Stimulated activated memory B cell treated with anti-CD40 and anti-IgM and Interleukin-4, amounts not matched to agents 10 μg/mL and 1 μg/mL and 100 μg/mL, for 72 hours (primary cell): ENCODE results near the gene TMSB4X.
"Not testable (repeated sequence)": the region's sequence is repeated elsewhere in the genome, so short reads cannot be mapped to it uniquely, and the experiment has no call there.

Experiments used
- ATAC-seq: fragments of 150-1000 bp; cut with Tn5 transposase; 2 replicates; pipeline ENCODE4 v1.10.0; 2021
- H3K27ac Mint-ChIP-seq: one replicate; pipeline ENCODE4 v1.8.0; 2022; ENCODE audit warnings: mild to moderate bottlenecking, mixed read lengths
- H3K27me3 Mint-ChIP-seq: one replicate; pipeline ENCODE4 v1.8.0; 2022; ENCODE audit warnings: mixed read lengths
- H3K36me3 Mint-ChIP-seq: one replicate; pipeline ENCODE4 v1.8.0; 2022; ENCODE audit warnings: mixed read lengths
- H3K4me1 Mint-ChIP-seq: one replicate; pipeline ENCODE4 v1.8.0; 2022; ENCODE audit warnings: mixed read lengths
- H3K4me3 Mint-ChIP-seq: one replicate; pipeline ENCODE4 v1.8.0; 2022; ENCODE audit warnings: mild to moderate bottlenecking, moderate library complexity, mixed read lengths
- H3K9me3 Mint-ChIP-seq: one replicate; pipeline ENCODE4 v1.8.0; 2022; ENCODE audit warnings: mixed read lengths

TMSB4X gene

GRCh38 chrX:12974796-12975669 is at the start of gene TMSB4X:
TMSB4X (plus strand) TSS chrX:12975110.
- no peaks in the 10 kb centered on the region for H3K9me3 Mint-ChIP-seq
- H3K4me3 Mint-ChIP-seq: peak within 1 kb of the TSS; percentile 99
- ATAC-seq: peak; percentile 74
- no peaks in the 10 kb centered on the region for H3K27me3 Mint-ChIP-seq
- peaks cover 45% of the 10 kb centered on the region for H3K4me1 Mint-ChIP-seq
- peaks cover 28% of the 10 kb centered on the region for H3K36me3 Mint-ChIP-seq
- H3K27ac Mint-ChIP-seq: peak within 1 kb of the TSS; percentile 98

- Mint-ChIP-seq H3K27ac (no peak overlapping the region), H3K4me1 (no peaks in the 10 kb centered on the region), H3K4me3 (no peak overlapping the region), H3K9me3 (no peaks in the 10 kb centered on the region), H3K36me3 (no peaks in the 10 kb centered on the region), H3K27me3 (no peaks in the 10 kb centered on the region)
- ATAC-seq: no peak
Measured at GRCh38 chrX:12929701-12930100, 45.2 kb upstream of the TMSB4X start.

- Mint-ChIP-seq H3K27me3 (no peaks in the 10 kb centered on the region), H3K9me3 (no peaks in the 10 kb centered on the region), H3K36me3 (no peaks in the 10 kb centered on the region), H3K4me3 (no peak overlapping the region), H3K27ac (no peak overlapping the region), H3K4me1 (no peaks in the 10 kb centered on the region)
- ATAC-seq: no peak
Measured at GRCh38 chrX:12930150-12930549, 44.8 kb upstream of the TMSB4X start.

GRCh38 chrX:12932244-12932643 is 42.7 kb upstream of the TMSB4X start:
- H3K9me3 Mint-ChIP-seq: no peaks in the 10 kb centered on the region
- no peaks in the 10 kb centered on the region for H3K4me1 Mint-ChIP-seq
- H3K36me3 Mint-ChIP-seq: no peaks in the 10 kb centered on the region
- H3K4me3 Mint-ChIP-seq: no peak overlapping the region
- H3K27me3 Mint-ChIP-seq: no peaks in the 10 kb centered on the region
- ATAC-seq: no peak
- H3K27ac Mint-ChIP-seq: no peak overlapping the region

- no peaks in the 10 kb centered on the region for H3K27me3 Mint-ChIP-seq
- H3K36me3 Mint-ChIP-seq: no peaks in the 10 kb centered on the region
- H3K4me3 Mint-ChIP-seq: no peak overlapping the region
- no peak overlapping the region for H3K27ac Mint-ChIP-seq
- H3K9me3 Mint-ChIP-seq: no peaks in the 10 kb centered on the region
- H3K4me1 Mint-ChIP-seq: no peaks in the 10 kb centered on the region
- no peak for ATAC-seq
Measured at GRCh38 chrX:12934850-12935249, 40.1 kb upstream of the TMSB4X start.

- no peak overlapping the region for H3K4me3 Mint-ChIP-seq
Measured at GRCh38 chrX:12936947-12937346, 38.0 kb upstream of the TMSB4X start.

GRCh38 chrX:12940471-12940870 is 34.4 kb upstream of the TMSB4X start:
- not testable (repeated sequence) for H3K36me3 Mint-ChIP-seq, H3K27me3 Mint-ChIP-seq, H3K4me3 Mint-ChIP-seq, H3K4me1 Mint-ChIP-seq, H3K27ac Mint-ChIP-seq, ATAC-seq, H3K9me3 Mint-ChIP-seq

More at GRCh38 chrX:12936947-12937346, 38.0 kb upstream of the TMSB4X start:
- Mint-ChIP-seq H3K4me1 (no peaks in the 10 kb centered on the region), H3K36me3 (no peaks in the 10 kb centered on the region), H3K9me3 (no peaks in the 10 kb centered on the region), H3K27ac (no peak overlapping the region), H3K27me3 (no peaks in the 10 kb centered on the region)
- no peak for ATAC-seq

- not testable (repeated sequence) for ATAC-seq, H3K27ac Mint-ChIP-seq, H3K27me3 Mint-ChIP-seq, H3K36me3 Mint-ChIP-seq, H3K4me3 Mint-ChIP-seq, H3K9me3 Mint-ChIP-seq
- peaks cover 19% of the 10 kb centered on the region for H3K4me1 Mint-ChIP-seq
Measured at GRCh38 chrX:12943592-12943991, 31.3 kb upstream of the TMSB4X start.

- not testable (repeated sequence) for ATAC-seq, H3K4me3 Mint-ChIP-seq, H3K36me3 Mint-ChIP-seq, H3K27ac Mint-ChIP-seq, H3K27me3 Mint-ChIP-seq, H3K9me3 Mint-ChIP-seq
- peaks cover 27% of the 10 kb centered on the region for H3K4me1 Mint-ChIP-seq
Measured at GRCh38 chrX:12944452-12944851, 30.5 kb upstream of the TMSB4X start.

GRCh38 chrX:12945494-12945893 is 29.4 kb upstream of the TMSB4X start:
- H3K4me3 Mint-ChIP-seq: no peak overlapping the region
- H3K27ac Mint-ChIP-seq: no peak overlapping the region
- H3K27me3 Mint-ChIP-seq: no peaks in the 10 kb centered on the region
- peaks cover 38% of the 10 kb centered on the region for H3K4me1 Mint-ChIP-seq
- no peaks in the 10 kb centered on the region for H3K9me3 Mint-ChIP-seq
- no peak for ATAC-seq
- H3K36me3 Mint-ChIP-seq: no peaks in the 10 kb centered on the region

GRCh38 chrX:12946406-12946805 is 28.5 kb upstream of the TMSB4X start:
- no peak overlapping the region for H3K4me3 Mint-ChIP-seq
- H3K9me3 Mint-ChIP-seq: no peaks in the 10 kb centered on the region
- H3K27ac Mint-ChIP-seq: peak overlapping the region; percentile 97
- no peaks in the 10 kb centered on the region for H3K27me3 Mint-ChIP-seq
- H3K4me1 Mint-ChIP-seq: peaks cover 47% of the 10 kb centered on the region
- no peaks in the 10 kb centered on the region for H3K36me3 Mint-ChIP-seq
- ATAC-seq: no peak

GRCh38 chrX:12946838-12947544 is 27.9 kb upstream of the TMSB4X start:
- Mint-ChIP-seq H3K4me3 (peak overlapping the region; percentile 31), H3K27me3 (no peaks in the 10 kb centered on the region)
- peak; percentile 46 for ATAC-seq

GRCh38 chrX:12947545-12948235 is 27.2 kb upstream of the TMSB4X start:
- H3K9me3 Mint-ChIP-seq: no peaks in the 10 kb centered on the region
- H3K27ac Mint-ChIP-seq: peak overlapping the region; percentile 97
- no peaks in the 10 kb centered on the region for H3K36me3 Mint-ChIP-seq
- peaks cover 57% of the 10 kb centered on the region for H3K4me1 Mint-ChIP-seq
- H3K4me3 Mint-ChIP-seq: no peak overlapping the region
- H3K27me3 Mint-ChIP-seq: no peaks in the 10 kb centered on the region
- no peak for ATAC-seq

More at GRCh38 chrX:12946838-12947544, 27.9 kb upstream of the TMSB4X start:
- Mint-ChIP-seq H3K36me3 (no peaks in the 10 kb centered on the region), H3K9me3 (no peaks in the 10 kb centered on the region), H3K4me1 (peaks cover 52% of the 10 kb centered on the region), H3K27ac (peak overlapping the region; percentile 97)

- ATAC-seq: no peak
- no peak overlapping the region for H3K4me3 Mint-ChIP-seq
- H3K27me3 Mint-ChIP-seq: no peaks in the 10 kb centered on the region
- no peaks in the 10 kb centered on the region for H3K9me3 Mint-ChIP-seq
- H3K4me1 Mint-ChIP-seq: peaks cover 58% of the 10 kb centered on the region
- peak overlapping the region; percentile 97 for H3K27ac Mint-ChIP-seq
- H3K36me3 Mint-ChIP-seq: no peaks in the 10 kb centered on the region
Measured at GRCh38 chrX:12948495-12948894, 26.4 kb upstream of the TMSB4X start.

GRCh38 chrX:12949205-12949926 is 25.5 kb upstream of the TMSB4X start:
- Mint-ChIP-seq H3K27me3 (no peaks in the 10 kb centered on the region), H3K4me3 (peak overlapping the region; percentile 70), H3K36me3 (no peaks in the 10 kb centered on the region), H3K27ac (peak overlapping the region; percentile 97), H3K9me3 (no peaks in the 10 kb centered on the region), H3K4me1 (peaks cover 62% of the 10 kb centered on the region)
- ATAC-seq: peak; percentile 14
